Sigmoid colon (tissue), 7 donors: ENCODE measurements around the gene PCBP3. TPM values are rescaled to one million over a fixed set of nuclear protein-coding genes. Genes with fewer than 3 reads are reported as not detected.

Experiments used
- DNase-seq: peaks from one replicate; pipeline ENCODE4 v3.0.0-alpha.2; 2019
- H3K27ac ChIP-seq, 4 donors: fragments of 200-600 bp; sonication (generic); one replicate each; pipeline ENCODE4 v1.5.1; 2016 to 2019; ENCODE audit warnings: mild to moderate bottlenecking in 1 of 4
- H3K27me3 ChIP-seq, 3 donors: fragments of 200-600 bp; sonication (generic); one replicate each; pipeline ENCODE4 v1.5.1; 2019; ENCODE audit warnings: mild to moderate bottlenecking in 1 of 3
- H3K36me3 ChIP-seq, 4 donors: fragments of 200-600 bp; sonication (generic); one replicate each; pipeline ENCODE4 v1.5.1; 2016 to 2019
- H3K4me1 ChIP-seq, 4 donors: fragments of 200-600 bp; sonication (generic); one replicate each; pipeline ENCODE4 v1.5.1; 2017 to 2019
- H3K4me3 ChIP-seq, 4 donors: fragments of 200-600 bp; sonication (generic); one replicate each; pipeline ENCODE4 v1.5.1; 2017 to 2019; ENCODE audit warnings: mild to moderate bottlenecking in 2 of 4, moderate library complexity in 1 of 4
- H3K9me3 ChIP-seq, 4 donors: fragments of 200-600 bp in 3 of 4; sonication (generic) in 3 of 4; one replicate each; pipeline versions ENCODE4 v1.5.1 to v1.6.1; 2013 to 2019
- CTCF ChIP-seq, 4 experiments: fragments of 450-650 bp in 3 of 4; fragments of 200-600 bp in 1 of 4; IDR thresholded peaks; one replicate each; pipeline ENCODE4 v1.5.1; 2016 to 2019; ENCODE audit warnings: antibody characterized with exemption in 4 of 4, mild to moderate bottlenecking in 3 of 4, moderate library complexity in 2 of 4
- EP300 ChIP-seq, 4 donors: sonication (generic); formaldehyde crosslinking; IDR thresholded peaks; one replicate each; pipeline ENCODE4 v1.6.1; 2017; ENCODE audit warnings: antibody characterized with exemption in 4 of 4
- POLR2A ChIP-seq, 2 donors: fragments of 450-650 bp; IDR thresholded peaks; one replicate each; pipeline ENCODE4 v1.6.1; 2016; ENCODE audit warnings: antibody characterized with exemption in 2 of 2, mild to moderate bottlenecking in 2 of 2, moderate library complexity in 2 of 2
- POLR2AphosphoS5 ChIP-seq, 4 donors: sonication (generic); formaldehyde crosslinking; IDR thresholded peaks; one replicate each; pipeline ENCODE4 v1.6.1; 2017; ENCODE audit warnings: antibody characterized with exemption in 4 of 4
- WGBS, 2 donors: extraction: QIAGEN DNeasy Blood & Tissue Kit; methylation state at CpG; one replicate each; pipeline ENCODE4 v1.1.7; 2013; 5-methylcytosine and 5-hydroxymethylcytosine counted together
- intact Hi-C: fragments of 100-400 bp; cut with DNase I; formaldehyde crosslinking; loops from one replicate; pipeline ENCODE4 v1.15.1; 2023
- polyA plus RNA-seq, 3 donors: library from polyadenylated mRNA; stranded (reverse); fragments of 200-250 nt; gene quantifications; one replicate each; pipeline ENCODE4 v1.2.3, GENCODE V29; 2013
- total RNA-seq, 4 donors: library from RNA; depleted of rRNA; stranded (reverse); fragments of >200 nt; gene quantifications; one replicate each; pipeline ENCODE4 v1.1.0, GENCODE V29; 2016
- donor health status: healthy with polysubstance abuse.
- donor health status: Bipolar disorder and iron deficiency.
- donor health status: healthy.

The PCBP3 gene
- total and polyA plus RNA-seq, 7 donors = 1.2 to 21.3 (median 8.2) TPM

- intact Hi-C loops = no loop called here
- H3K9me3 ChIP-seq = no peaks in the 10 kb centered on the region
- WGBS, 2 donors = 48 to 74% methylated on average over 13 of the region's 13 CpGs
- no peaks in the 10 kb centered on the region for H3K27me3 ChIP-seq
- TF ChIP-seq CTCF (IDR thresholded peaks at IDR 0.05) (no peak), POLR2AphosphoS5 (IDR thresholded peaks at IDR 0.05) (no peak), EP300 (IDR thresholded peaks at IDR 0.05) (no peak), POLR2A (IDR thresholded peaks at IDR 0.05) (no peak)
- DNase-seq = no peak
- no peaks in the 10 kb centered on the region for H3K4me1 ChIP-seq
- no peaks in the 10 kb centered on the region for H3K36me3 ChIP-seq
- H3K4me3 ChIP-seq = no peak overlapping the region
- H3K27ac ChIP-seq = no peak overlapping the region
These were observed 273.7 kb downstream of the PCBP3 start for GRCh38 chr21:45917241-45917640.

GRCh38 chr21:45918011-45918410 lies 274.5 kb downstream of the PCBP3 start:
- 85 to 93% methylated on average over 10 to 11 of the region's 11 CpGs for WGBS, 2 donors
- intact Hi-C loops = no loop called here
- H3K27ac ChIP-seq = no peak overlapping the region
- peaks cover 0 to 3% (median 0%) of the 10 kb centered on the region in 4 donors for H3K4me1 ChIP-seq
- H3K4me3 ChIP-seq = no peak overlapping the region
- no peaks in the 10 kb centered on the region for H3K36me3 ChIP-seq
- no peaks in the 10 kb centered on the region for H3K27me3 ChIP-seq
- H3K9me3 ChIP-seq = no peaks in the 10 kb centered on the region
- TF ChIP-seq POLR2AphosphoS5 (IDR thresholded peaks at IDR 0.05) (no peak), EP300 (IDR thresholded peaks at IDR 0.05) (no peak), CTCF (IDR thresholded peaks at IDR 0.05) (no peak), POLR2A (IDR thresholded peaks at IDR 0.05) (no peak)
- DNase-seq = no peak

- H3K4me3 ChIP-seq = no peak overlapping the region
- peaks cover 0 to 7% (median 0%) of the 10 kb centered on the region in 4 donors for H3K4me1 ChIP-seq
- H3K9me3 ChIP-seq = no peaks in the 10 kb centered on the region
- no peak overlapping the region for H3K27ac ChIP-seq
- intact Hi-C loops = no loop called here
- no peak for DNase-seq
- 77 to 80% methylated on average over 20 of the region's 20 CpGs for WGBS, 2 donors
- H3K27me3 ChIP-seq = no peaks in the 10 kb centered on the region
- TF ChIP-seq EP300 (IDR thresholded peaks at IDR 0.05) (no peak), CTCF (IDR thresholded peaks at IDR 0.05) (no peak), POLR2A (IDR thresholded peaks at IDR 0.05) (no peak), POLR2AphosphoS5 (IDR thresholded peaks at IDR 0.05) (no peak)
- H3K36me3 ChIP-seq = no peaks in the 10 kb centered on the region
These were observed 275.4 kb downstream of the PCBP3 start for GRCh38 chr21:45918835-45919447.

- Histone ChIP-seq H3K4me3 (no peak overlapping the region), H3K9me3 (no peaks in the 10 kb centered on the region), H3K36me3 (no peaks in the 10 kb centered on the region), H3K27me3 (no peaks in the 10 kb centered on the region), H3K4me1 (peaks cover 0 to 7% (median 0%) of the 10 kb centered on the region in 4 donors), H3K27ac (no peak overlapping the region)
- no peak for TF ChIP-seq POLR2A (IDR thresholded peaks at IDR 0.05)
- no peak for TF ChIP-seq POLR2AphosphoS5 (IDR thresholded peaks at IDR 0.05)
- TF ChIP-seq CTCF (IDR thresholded peaks at IDR 0.05) = no peak
- no peak for TF ChIP-seq EP300 (IDR thresholded peaks at IDR 0.05)
- WGBS, 2 donors = 75 to 79% methylated on average over 15 of the region's 15 CpGs
- no peak for DNase-seq
- intact Hi-C loops = no loop called here
These were observed 276.1 kb downstream of the PCBP3 start for GRCh38 chr21:45919593-45919992.
